ENCODE data around the gene FGR.

DNA sequence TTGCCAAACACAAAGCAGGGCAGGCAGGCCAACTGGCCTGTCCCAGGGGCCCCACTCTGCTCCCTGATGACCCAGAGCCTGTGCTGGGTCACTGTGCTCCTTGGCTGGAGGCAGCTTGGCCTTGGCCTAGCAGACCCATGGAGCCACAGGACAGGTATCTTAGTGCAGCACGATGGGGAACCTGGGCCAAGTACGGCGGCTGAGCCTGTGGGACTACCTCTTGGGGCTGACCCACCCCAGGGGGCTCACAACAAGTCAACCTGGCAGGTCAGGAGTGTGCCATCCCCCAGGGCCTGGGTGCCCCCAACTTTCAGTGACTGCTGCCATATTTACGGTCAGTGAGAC lies 10.1 kb upstream of the FGR start:
- TF ChIP-seq, protein P1, sequence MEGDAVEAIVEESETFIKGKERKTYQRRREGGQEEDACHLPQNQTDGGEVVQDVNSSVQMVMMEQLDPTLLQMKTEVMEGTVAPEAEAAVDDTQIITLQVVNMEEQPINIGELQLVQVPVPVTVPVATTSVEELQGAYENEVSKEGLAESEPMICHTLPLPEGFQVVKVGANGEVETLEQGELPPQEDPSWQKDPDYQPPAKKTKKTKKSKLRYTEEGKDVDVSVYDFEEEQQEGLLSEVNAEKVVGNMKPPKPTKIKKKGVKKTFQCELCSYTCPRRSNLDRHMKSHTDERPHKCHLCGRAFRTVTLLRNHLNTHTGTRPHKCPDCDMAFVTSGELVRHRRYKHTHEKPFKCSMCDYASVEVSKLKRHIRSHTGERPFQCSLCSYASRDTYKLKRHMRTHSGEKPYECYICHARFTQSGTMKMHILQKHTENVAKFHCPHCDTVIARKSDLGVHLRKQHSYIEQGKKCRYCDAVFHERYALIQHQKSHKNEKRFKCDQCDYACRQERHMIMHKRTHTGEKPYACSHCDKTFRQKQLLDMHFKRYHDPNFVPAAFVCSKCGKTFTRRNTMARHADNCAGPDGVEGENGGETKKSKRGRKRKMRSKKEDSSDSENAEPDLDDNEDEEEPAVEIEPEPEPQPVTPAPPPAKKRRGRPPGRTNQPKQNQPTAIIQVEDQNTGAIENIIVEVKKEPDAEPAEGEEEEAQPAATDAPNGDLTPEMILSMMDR (IDR thresholded peaks at IDR 0.05): no peak
- no peak for TF ChIP-seq POLR2A (IDR thresholded peaks at IDR 0.05)

Measured in adrenal gland (tissue), 5 donors.